ENCODE data around the gene LMF1.
"Not testable (repeated sequence)": the region's sequence is repeated elsewhere in the genome, so short reads cannot be mapped to it uniquely, and the experiment has no call there.

Gene LMF1

DNA sequence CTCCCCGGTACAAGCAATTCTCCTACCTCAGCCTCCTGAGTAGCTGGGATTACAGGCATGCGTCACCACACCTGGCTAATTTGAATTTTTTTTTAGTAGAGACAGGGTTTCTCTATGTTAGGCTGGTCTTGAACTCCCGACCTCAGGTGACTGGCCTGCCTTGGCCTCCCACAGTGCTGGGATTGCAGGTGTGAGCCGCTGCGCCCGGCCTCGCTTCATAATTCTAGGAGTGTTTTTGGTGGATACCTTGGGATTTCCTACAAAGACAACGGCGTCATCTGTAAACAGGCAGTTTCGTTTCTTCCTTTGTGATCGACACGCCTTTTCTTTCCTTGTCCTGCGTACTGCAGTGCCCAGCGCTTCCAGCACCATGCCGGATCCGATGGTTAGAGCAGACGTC lies 109.3 kb downstream of the LMF1 start:
- no peak for DNase-seq

DNA sequence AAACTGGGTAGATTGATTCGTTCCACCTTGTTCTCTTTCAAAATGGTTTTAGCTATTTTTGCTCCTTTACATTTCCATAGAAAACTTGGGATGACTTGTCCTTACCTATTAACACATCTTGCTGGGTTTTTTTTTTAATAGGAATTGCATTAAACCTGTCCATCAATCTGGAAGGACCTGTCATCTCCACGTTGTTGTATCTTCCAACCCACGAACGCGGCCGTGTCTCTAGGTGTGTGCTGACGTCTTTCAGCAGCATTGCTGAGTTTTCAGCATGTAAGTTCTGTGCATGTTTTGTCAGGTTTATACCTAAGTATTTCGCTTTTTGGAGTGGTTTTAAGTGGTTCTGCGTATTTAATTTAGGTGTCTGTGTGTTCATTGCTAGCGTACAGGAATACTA lies 109.9 kb downstream of the LMF1 start:
- no peak for DNase-seq

DNA sequence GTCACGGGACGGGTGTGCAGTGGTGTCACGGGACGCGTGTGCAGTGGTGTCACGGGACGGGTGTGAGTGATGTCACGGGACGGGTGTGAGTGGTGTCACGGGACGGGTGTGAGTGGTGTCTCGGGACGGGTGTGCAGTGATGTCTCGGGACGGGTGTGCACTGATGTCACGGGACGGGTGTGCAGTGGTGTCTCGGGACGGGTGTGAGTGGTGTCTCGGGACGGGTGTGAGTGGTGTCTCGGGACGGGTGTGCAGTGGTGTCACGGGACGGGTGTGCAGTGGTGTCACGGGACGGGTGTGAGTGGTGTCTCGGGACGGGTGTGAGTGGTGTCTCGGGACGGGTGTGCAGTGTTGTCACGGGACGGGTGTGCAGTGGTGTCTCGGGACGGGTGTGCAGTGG lies 111.8 kb downstream of the LMF1 start:
- DNase-seq, result not testable (repeated sequence)

DNA sequence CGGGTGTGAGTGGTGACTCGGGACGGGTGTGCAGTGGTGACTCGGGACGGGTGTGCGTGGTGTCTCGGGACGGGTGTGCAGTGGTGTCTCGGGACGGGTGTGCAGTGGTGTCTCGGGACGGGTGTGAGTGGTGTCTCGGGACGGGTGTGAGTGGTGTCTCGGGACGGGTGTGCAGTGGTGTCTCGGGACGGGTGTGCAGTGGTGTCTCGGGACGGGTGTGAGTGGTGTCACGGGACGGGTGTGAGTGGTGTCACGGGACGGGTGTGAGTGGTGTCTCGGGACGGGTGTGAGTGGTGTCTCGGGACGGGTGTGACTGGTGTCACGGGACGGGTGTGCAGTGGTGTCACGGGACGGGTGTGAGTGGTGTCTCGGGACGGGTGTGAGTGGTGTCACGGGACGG lies 112.3 kb downstream of the LMF1 start:
- not testable (repeated sequence) for DNase-seq

DNA sequence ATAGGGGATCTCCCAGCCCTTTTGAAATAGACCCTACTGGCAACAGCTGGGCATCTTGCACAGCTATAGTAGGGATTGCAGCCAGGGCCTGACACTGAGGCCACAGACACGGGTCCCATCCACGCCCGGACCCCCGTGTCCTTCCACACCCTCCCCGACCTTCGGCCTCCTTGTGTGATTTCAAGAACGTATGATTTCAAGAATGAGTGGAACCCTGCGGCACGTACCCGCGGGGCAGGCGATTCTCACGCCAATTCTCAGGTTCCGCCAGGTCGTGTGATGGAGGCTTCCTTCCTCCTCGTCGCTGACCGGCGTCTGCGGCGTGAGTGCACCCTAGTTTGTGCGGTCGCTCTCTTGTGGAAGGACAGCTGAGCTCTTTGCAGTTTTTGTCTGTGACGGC lies 114.0 kb downstream of the LMF1 start:
- DNase-seq, result no peak

DNA sequence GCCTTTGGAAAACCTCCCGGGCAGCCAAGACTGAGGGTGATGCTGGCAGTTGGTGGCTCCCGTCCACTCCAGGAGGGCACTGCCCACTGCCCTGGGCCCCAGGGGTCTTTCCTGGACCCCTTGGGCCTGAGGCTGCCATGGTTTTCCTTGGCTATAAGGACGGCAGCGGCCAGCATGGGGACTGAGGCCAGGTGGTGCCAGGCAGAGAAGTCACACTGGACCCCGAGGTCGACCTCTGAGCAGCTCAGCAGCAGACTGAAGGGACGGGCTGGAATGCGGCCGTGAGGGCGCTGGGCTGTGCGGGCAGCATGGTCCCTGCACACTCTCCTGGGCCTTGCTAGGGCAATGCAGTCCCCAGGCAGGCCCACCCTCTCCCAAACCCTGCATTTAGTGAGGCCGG lies 114.7 kb downstream of the LMF1 start:
- DNase-seq, result no peak

DNA sequence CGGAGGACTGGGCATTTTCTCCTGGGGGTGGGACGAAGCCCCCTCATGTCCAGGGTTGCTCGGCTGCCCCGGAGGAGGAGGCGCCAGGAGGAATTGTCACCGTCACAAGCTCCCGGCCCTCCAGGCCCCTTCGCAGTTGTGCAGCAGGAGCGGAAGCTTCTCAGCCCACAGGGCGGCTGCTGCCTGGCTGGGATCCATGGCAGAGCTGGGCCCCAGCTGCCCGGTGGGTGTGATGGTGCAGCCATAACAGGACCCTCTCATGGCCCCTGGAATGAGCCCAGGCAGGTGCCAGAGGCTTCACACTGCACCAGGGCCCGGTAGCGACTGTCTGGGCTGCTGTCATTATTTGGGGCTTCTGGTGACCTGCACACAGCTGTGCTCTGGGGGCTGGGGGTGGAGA lies 115.3 kb downstream of the LMF1 start:
- DNase-seq, result no peak

DNA sequence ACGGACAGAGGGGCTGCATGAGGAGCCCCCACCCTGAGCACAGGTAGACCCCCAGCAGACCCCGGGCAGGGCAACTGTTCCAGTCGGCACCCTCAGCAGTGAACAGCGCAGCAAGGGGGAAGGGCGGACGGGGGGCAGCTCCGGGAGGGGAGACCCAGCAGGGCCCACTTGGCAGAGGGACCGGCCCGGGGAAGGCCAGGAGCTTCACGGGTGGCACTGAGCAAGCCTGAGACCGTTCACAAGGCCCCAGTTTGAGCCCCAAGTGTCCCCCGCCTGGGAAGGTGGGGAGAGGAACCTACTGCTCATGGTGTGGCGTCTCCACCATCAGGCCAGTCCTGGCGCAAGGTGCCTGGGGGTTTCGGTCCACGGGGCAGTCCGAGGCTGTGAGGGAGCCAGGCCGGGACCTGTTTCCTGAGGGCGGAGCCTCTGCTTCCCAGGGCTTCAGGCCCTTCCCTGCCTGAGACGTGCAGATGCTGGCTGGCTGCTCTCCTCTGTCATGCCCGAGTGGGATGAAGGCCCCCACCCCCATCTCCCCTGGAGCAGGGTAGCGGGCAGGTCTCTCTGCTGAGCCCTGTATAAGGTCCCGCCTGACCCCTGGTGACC lies 115.9 kb downstream of the LMF1 start:
- DNase-seq, result no peak

DNA sequence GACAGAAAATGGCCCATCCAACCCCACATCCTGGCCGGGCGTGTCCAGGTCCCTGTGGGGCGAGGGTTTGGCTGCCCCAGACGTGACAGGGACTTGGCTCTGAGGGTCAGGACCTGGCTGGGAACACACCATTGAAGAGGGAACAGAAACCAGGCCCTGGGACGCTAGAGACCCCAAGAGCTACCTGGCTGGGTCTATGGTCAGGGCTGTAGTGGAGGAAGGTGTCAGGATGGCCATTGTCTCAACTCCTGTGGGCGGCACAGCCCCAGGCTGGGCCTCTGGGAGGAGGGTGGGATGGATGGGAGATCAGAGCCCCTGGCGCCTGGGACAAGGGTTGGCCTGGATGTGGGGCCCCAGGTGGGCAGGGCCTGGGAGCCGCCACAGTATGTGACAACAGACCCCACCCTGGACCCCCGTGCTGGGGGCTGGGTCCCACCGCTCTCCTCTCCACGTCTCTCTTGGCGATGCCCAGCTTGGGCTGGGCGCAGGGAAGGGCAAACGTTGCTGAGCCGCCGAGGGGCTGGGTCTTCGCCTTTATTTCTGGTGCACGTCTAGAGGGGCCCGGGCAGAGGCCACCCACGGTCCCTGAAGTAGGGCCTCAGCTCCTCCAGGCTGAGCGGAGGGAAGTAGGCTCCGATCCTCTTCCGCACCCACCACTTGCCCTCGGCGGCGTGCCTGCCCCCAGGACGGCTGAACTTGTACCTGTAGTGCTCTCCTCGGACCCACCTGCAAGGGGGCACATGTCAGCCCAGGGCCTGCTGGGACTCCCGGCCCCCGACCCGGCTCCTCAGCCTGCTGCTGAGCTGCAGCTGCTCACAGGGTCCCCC lies 116.6 kb downstream of the LMF1 start:
- DNase-seq, result no peak

DNA sequence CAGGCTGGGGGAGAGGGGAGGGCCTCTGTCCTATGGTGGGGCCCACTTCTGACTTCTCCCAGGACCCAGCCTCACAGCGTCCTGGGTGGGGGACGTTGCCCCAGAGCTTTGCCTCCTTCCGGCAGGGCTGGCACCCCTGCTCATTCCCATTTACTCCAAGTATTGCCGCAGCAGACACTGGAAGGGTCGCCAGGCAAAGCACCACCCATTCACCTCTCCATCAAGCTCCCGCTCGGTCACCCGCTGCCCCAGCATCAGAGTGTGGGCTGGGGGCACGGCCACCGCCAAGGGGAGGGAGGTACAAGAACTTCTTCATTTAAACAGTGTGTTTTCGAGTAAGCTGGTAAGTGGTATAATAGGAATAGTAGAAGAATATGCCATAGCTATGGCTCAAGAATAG lies 117.5 kb downstream of the LMF1 start:
- DNase-seq, result no peak

DNA sequence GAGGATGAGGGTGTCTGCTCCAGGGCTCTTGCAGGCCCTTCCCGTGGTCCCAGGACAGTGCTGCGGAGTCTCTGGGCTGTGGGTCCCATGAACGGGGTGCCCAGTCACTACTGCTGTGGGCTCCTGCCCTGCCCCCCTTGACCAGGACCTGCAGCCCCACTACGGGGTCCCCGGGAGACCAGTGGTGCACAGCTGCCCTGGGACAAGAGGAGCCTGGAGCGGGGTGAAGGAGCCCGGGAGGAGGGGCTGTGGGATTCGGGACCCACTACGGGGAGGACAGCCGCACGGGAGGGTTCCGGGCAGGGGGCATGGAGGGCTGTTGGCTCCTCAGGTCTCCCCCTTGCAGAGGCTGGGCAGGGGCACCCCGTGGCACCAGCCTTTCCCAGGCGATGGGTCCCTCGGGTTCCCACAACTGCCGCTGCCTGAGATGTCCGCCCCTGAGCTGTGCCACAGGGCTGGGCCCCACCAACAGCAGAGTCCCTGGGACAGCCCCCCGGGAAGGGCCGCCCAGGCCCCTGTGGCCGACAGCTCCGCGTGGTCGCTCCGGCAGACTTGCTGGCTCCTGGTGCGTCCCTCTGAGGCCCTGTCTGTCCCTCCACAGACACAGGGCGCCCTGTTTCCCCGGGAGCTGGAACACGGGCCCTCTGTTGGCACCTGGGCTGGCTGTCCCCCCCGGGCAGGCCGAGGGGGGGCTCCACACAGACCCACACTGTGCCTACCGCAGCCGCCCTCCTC lies 118.2 kb downstream of the LMF1 start:
- DNase-seq, result no peak

DNA sequence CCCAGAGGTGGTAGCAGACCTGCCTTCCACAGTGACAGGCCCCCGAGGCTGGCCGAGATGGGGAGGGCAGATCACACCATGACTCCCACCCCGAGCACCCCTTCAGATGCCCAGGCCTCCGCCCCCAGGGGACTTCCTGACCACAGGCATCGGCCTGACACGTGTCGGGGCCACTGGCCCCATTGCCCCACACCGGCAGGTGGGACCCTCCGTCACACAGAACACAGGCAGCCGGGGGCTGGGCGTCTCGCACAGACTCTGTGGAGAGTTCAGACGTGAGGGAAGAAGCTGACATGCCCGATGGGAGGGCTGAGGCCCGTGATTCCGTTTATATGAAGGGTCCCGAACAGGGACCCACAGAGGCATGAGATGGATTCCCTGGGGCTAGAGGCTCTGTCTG lies 118.9 kb downstream of the LMF1 start:
- no peak for DNase-seq

DNA sequence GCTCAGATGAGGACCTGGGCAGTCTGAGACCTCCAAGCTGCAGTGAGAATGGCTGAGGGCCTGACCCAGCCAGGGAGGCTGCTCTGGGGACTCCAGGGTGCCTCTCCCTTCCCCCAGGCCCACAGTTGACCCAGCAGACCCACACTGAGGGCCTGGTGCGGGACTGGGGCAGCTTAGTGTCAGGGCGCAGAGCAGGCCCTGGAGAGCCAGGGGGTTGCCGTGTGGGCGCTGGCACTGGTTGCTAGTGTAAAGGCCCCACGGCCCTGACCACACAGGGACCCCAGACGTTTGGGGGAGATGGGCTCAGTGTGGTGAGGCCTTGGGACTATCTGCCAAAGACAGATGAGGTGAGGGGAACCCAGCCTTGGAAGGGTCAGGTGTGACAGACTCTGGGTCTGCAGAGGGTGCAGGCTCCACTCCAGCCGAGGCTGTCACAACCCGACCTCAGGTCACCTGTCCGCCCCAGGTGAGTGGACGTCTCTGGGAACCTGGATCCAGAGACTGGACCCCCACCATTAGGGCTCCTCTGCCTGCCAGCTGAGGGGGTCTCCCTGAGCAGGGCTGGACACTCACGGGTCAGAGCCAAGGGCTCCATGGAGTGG lies 119.5 kb downstream of the LMF1 start:
- no peak for DNase-seq

DNA sequence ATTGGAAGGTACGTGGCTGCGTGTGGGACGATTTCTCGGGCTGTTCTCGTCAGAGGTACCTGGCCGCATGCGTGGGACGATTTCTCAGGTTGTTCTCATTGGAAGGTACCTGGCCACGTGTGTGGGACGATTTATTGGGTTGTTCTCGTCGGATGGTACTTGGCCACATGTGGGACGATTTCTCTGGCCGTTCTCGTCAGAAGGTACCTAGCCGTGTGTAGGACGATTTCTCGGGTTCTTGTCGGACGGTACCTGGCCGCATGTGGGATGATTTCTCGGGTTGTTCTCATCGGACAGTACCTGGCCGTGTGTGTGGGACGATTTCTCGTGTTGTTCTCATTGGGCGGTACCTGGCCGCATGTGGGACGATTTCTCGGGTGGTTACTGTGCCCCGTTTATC lies 120.1 kb downstream of the LMF1 start:
- DNase-seq, result no peak

DNA sequence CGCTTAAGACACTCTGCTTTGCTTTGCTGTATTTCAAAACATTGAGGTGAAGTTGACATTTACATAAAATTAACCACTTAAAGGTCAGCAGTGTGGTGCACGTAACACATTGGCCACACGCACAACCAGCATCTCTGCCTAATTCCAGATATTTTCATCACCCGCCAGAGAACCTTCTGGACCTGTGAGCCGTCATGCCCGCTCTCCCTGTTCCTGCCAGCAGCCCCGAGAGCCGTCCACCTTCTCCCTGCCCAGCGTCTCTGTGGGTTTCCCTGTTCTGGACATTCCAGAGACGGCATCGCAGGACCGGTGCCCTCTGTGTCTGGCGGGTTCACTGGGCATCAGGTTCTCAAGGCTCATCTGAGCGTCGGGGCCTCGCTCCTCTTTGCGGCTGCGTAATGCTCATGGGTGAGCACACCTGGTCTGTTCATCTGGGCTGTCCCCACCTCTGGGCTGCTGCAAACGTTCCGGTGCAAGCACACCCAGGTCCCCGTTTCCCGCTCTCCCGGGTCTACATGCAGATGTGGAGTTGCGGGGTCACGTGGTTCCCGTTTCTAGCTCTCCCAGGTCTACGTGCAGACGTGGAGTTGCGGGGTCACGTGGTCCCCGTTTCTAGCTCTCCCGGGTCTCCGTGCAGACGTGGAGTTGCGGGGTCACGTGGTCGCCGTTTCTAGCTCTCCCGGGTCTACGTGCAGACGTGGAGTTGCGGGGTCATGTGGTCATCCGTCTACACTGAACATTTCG lies 122.1 kb downstream of the LMF1 start:
- no peak for DNase-seq

DNA sequence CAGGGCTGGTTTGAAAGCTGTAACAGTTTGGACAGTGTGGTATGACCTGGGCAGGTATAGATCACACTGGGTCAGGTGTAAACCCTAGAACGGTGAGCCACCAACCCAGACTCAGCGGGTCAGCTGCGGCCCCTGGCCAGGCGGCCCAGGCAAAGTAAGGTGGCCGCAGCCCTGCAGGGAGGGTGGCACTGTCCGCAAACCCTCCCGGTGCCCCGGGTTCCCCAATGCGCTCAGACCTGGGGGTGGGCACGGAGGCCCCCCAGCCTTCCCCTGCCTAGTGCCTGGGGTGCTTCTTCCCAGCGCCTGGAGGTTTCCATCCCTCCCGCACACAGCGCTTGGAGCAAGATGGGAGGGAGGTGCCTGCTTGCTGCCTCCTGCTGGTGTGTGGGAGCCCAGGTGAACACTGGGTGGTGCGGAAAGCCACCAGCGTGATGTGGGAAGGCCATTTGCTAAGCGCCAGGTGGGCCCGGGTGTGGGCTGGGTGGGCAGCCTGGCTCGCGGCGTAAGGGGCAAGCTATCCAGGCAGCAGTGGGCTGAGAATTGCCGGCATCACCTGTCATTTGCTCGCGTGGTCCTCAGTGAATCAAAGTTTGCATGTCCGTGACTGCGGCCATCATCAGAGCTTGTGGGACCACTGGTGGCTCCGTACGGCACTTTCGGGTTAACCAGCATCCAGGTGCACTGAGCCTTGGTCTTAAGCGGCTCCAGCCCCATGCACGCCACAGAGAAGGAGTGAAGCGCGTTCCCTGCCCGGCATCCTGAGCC lies 122.9 kb downstream of the LMF1 start:
- no peak for DNase-seq

DNA sequence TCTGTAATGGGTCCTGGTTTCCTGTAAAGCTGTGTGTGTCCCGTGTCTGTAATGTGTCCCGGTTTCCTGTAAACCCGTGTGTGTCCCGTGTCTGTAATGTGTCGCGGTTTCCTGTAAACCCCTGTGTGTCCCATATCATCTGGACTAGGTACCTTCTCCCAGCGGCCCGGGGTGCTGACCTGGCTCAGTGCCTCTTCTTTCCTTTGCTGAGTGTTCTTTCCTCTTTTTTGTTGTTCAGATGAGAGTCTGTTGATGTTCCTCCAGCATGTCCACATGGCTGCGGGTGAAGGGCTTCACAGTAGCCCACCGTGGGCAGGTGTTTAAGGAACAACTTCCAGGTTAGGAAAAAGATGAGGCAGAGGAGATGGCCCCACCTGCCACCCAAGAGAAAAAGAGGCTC lies 123.6 kb downstream of the LMF1 start:
- DNase-seq, result no peak

DNA sequence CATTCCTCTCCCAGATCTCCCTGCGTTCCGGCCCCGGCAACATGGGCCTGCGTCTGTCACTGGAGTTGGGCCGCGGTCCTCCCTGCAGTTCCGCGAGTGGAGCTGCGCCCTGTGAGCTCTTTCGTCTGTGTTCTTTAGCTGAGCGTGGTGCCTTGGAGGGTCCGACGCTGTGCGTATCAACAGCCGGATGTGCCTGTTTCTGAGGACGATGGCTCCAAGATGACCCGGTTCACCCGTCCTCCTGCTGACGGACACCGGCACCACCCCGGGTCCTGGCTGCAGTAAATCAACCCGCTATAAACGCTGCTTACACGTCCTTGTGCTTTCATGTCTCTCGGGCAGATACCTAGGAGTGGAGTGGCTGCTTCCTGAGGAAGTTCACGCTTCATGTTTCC lies 125.4 kb downstream of the LMF1 start:
- no peak for DNase-seq

DNA sequence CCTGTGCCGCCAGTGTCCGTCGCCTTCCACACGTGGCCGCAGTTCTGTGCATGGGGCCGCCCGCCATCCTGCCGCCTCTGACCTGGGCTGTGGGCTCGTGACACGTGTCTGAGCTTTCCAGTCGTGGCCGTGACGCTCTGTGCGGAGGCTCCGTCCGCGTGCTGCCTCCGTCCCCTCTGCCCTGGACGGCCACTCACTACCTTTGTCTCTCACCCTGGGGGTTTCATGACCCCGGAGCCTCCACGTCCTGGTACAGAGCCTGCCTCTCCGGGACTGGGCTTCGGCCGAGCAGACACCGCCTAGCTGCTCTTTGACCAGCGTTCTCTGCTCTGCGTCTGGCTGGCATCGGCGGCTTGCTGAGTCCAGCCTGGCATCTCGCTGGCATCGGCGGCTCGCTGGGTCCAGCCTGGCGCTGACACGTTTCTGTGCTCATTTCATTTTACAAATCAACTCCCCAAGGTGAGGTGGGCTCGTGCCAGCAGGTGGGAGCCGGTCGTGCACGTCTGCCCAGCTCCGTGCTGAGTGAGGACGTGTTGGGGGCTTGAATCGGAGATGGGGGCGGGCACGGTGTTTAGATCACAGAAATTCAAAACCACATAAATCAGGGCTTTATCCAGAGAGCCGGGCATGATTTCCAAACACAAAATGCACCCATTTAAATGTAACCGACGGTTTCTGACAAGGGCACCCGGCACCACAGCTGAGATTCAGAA lies 126.0 kb downstream of the LMF1 start:
- DNase-seq, result no peak

DNA sequence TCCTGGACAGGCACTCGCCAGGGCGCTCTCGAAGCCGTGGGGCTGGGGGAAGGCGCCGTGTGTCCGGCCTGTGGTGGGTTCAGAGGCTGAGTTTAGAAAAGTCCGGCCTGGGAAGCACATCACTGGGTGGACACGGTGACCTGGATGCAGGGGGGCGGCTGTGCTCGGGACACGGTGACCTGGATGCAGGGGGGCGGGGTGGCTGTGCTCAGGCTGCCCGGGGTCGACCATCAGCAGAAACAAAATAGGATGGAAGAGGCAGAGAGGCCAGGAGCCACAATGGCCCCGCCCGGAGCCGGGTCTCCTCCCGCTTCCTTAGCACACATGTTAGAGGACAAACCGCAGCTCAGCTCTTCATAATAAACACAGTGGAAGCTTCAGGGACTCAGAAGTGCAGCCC lies 127.0 kb downstream of the LMF1 start:
- DNase-seq, result no peak

Data from suppressor macrophage treated with lipopolysaccharide for 1 hour (primary cell).